K562 (cell line): Measurements from ENCODE around the gene POLR1B. TPM values are rescaled to one million over a fixed set of nuclear protein-coding genes. Genes with fewer than 3 reads are reported as not detected.

Experiments used
- CHD2 ChIP-seq: IDR thresholded peaks from 2 replicates; pipeline ENCODE4 v1.6.1; 2011; ENCODE audit warnings: low read depth, low read length
- HNRNPH1 ChIP-seq: fragments of 200-400 bp; formaldehyde crosslinking; optimal IDR thresholded peaks from 2 replicates; pipeline ENCODE3; 2017; ENCODE audit warnings: low read depth, mild to moderate bottlenecking, low read length, moderate library complexity
- OTX1 ChIP-seq: fragments of 450-650 bp; formaldehyde crosslinking; IDR thresholded peaks from 2 replicates; pipeline ENCODE4 v1.4.0; 2022; ENCODE audit warnings: mild to moderate bottlenecking
- POLR3G ChIP-seq: IDR thresholded peaks from 2 replicates; pipeline ENCODE4 v1.6.1; 2011; ENCODE audit not compliant: insufficient read length, insufficient replicate concordance; ENCODE audit errors: extremely low read depth
- RBM17 ChIP-seq: fragments of 200-400 bp; formaldehyde crosslinking; IDR thresholded peaks from 2 replicates; pipeline ENCODE4 v1.6.1; 2017; ENCODE audit warnings: low read depth, mild to moderate bottlenecking, low read length, borderline replicate concordance
- SAP30 ChIP-seq: fragments of 200-600 bp; sonication (generic); IDR thresholded peaks from 2 replicates; pipeline ENCODE4 v1.6.1; 2012; ENCODE audit warnings: borderline replicate concordance, low read depth, mild to moderate bottlenecking, moderate library complexity, low read length, control low read depth, inconsistent platforms; ENCODE audit not compliant: insufficient read depth, poor library complexity, severe bottlenecking
- SETDB1 ChIP-seq: IDR thresholded peaks from one replicate; pipeline ENCODE4 v1.6.1; 2012; ENCODE audit warnings: low read length, control low read depth, inconsistent platforms
- SIX5 ChIP-seq, 2 experiments: IDR thresholded peaks; 2 replicates each; pipeline ENCODE4 v1.6.1; 2011; ENCODE audit warnings: low read length in 2 of 2, borderline replicate concordance in 1 of 2, low read depth in 1 of 2, mild to moderate bottlenecking in 1 of 2, moderate library complexity in 1 of 2; ENCODE audit not compliant: insufficient read depth in 1 of 2
- STAT5B ChIP-seq: fragments of 250-450 bp; sonication (Bioruptor Pico); IDR thresholded peaks from 2 replicates; pipeline ENCODE4 v1.8.0; 2021; ENCODE audit warnings: mild to moderate bottlenecking, inconsistent platforms
- TARDBP ChIP-seq: fragments of 450-650 bp; IDR thresholded peaks from 2 replicates; pipeline ENCODE4 v1.6.1; 2016
- TGIF2 ChIP-seq: sonication (generic); formaldehyde crosslinking; IDR thresholded peaks from 2 replicates; pipeline ENCODE4 v1.8.1; 2022; ENCODE audit warnings: mild to moderate bottlenecking, missing genetic modification reagents, moderate library complexity
- UBTF ChIP-seq, 2 experiments: IDR thresholded peaks; 2 replicates each; pipeline ENCODE4 v1.6.1; 2012; ENCODE audit warnings: improper control_type of control experiment in 2 of 2, low read depth in 2 of 2, low read length in 2 of 2, borderline replicate concordance in 1 of 2
- ZC3H4 ChIP-seq: sonication (generic); formaldehyde crosslinking; IDR thresholded peaks from 2 replicates; pipeline ENCODE4 v1.9.0; 2021; ENCODE audit warnings: missing genetic modification reagents, borderline replicate concordance
- ZHX1 ChIP-seq: fragments of 150-350 bp; conservative IDR thresholded peaks from 2 replicates; pipeline ENCODE4 v1.6.1; 2014; ENCODE audit warnings: low read length
- ZNF217 ChIP-seq: sonication (generic); formaldehyde crosslinking; IDR thresholded peaks from 2 replicates; pipeline ENCODE4 v1.8.0; 2022; ENCODE audit warnings: mild to moderate bottlenecking, missing genetic modification reagents
- ZNF511 ChIP-seq: sonication (generic); formaldehyde crosslinking; IDR thresholded peaks from 2 replicates; pipeline ENCODE4 v1.8.0; 2022; ENCODE audit warnings: mild to moderate bottlenecking, missing genetic modification reagents
- ZNF592 ChIP-seq: fragments of 450-650 bp; IDR thresholded peaks from 2 replicates; pipeline ENCODE4 v1.6.1; 2017; ENCODE audit warnings: antibody characterized with exemption, mild to moderate bottlenecking
- polyA plus RNA-seq, 8 experiments: library from polyadenylated mRNA; depleted of rRNA in 4 of 8; stranded (reverse) in 5 of 8; unstranded in 3 of 8; fragments of >200 nt; fragmentation: Nextera tagmentation in 2 of 8; fragmentation: Illumina TruSeq in 1 of 8; extraction: Ambion mirVana in 2 of 8; extraction: Trizol in 1 of 8; gene quantifications; 2 replicates each; pipeline versions ENCODE4 v1.2.1 to v1.2.3, GENCODE V29; 2011 to 2014; ENCODE audit warnings: inconsistent platforms in 1 of 8, missing spikeins in 1 of 8
- total RNA-seq, 7 experiments: library from RNA; depleted of rRNA in 6 of 7; stranded (reverse); fragments of >200 nt in 6 of 7; fragmentation: Illumina TruSeq in 2 of 7; extraction: Trizol in 2 of 7; gene quantifications; 2 replicates each; pipeline versions ENCODE4 v1.2.1 to v1.2.3, GENCODE V29; 2011 to 2021; ENCODE audit warnings: low replicate concordance in 1 of 7

Gene POLR1B
- total and polyA plus RNA-seq, 9 of the 15 experiments (the other 6 are each of a cell fraction or from before 2014, with no cell fraction given), result 19.8 to 55.1 (median 40.2) TPM

GRCh38 chr2:112542123-112542983 lies at the start of gene POLR1B (continued):
- TF ChIP-seq RBM17 (no peak), SIX5 (IDR thresholded peaks at IDR 0.05; ENCODE audit: borderline replicate concordance in 1 of 2, insufficient read depth in 1 of 2, low read depth in 1 of 2, low read length in 2 of 2) (peak; percentile 81 to 89; a peak in 3 of 4 replicates), HNRNPH1 (no peak), UBTF (IDR thresholded peaks at IDR 0.05; ENCODE audit: borderline replicate concordance in 1 of 2, low read depth in 2 of 2, low read length in 2 of 2) (no peak), TARDBP (peak; percentile 90), ZNF511 (CRISPR knock-in tag) (peak; percentile 93), POLR3G (no peak), CHD2 (peak; percentile 80), ZNF592 (peak; percentile 83), OTX1 (CRISPR knock-in tag) (no peak), ZC3H4 (CRISPR knock-in tag) (no peak), STAT5B (no peak), ZHX1 (0 out of 2 replicates have a peak, but pooled peaks have one; percentile 24), SAP30 (peak; percentile 99), SETDB1 (no peak), TGIF2 (peak; percentile 99), ZNF217 (CRISPR knock-in tag) (no peak)
